Breast epithelium (tissue), 3 donors: ENCODE measurements around the gene CENPB.

Experiments used
- POLR2A ChIP-seq: fragments of 450-650 bp; IDR thresholded peaks from one replicate; pipeline ENCODE4 v1.6.1; 2016; ENCODE audit warnings: antibody characterized with exemption, mild to moderate bottlenecking, moderate library complexity
- POLR2AphosphoS5 ChIP-seq, 3 donors: sonication (generic); formaldehyde crosslinking; IDR thresholded peaks; one replicate each; pipeline ENCODE4 v1.6.1; 2017; ENCODE audit warnings: antibody characterized with exemption in 3 of 3
- TF ChIP-seq, protein P1 (sequence below), 3 donors: fragments of 450-650 bp; IDR thresholded peaks; one replicate each; pipeline ENCODE4 v1.5.1; 2016 to 2017; ENCODE audit warnings: antibody characterized with exemption in 3 of 3, mild to moderate bottlenecking in 3 of 3, moderate library complexity in 3 of 3

GRCh38 chr20:3767110-3767426, 19.5 kb downstream of the CENPB start:
- TF ChIP-seq POLR2AphosphoS5 (IDR thresholded peaks at IDR 0.05) (no peak), POLR2A (no peak)
- TF ChIP-seq, protein P1, sequence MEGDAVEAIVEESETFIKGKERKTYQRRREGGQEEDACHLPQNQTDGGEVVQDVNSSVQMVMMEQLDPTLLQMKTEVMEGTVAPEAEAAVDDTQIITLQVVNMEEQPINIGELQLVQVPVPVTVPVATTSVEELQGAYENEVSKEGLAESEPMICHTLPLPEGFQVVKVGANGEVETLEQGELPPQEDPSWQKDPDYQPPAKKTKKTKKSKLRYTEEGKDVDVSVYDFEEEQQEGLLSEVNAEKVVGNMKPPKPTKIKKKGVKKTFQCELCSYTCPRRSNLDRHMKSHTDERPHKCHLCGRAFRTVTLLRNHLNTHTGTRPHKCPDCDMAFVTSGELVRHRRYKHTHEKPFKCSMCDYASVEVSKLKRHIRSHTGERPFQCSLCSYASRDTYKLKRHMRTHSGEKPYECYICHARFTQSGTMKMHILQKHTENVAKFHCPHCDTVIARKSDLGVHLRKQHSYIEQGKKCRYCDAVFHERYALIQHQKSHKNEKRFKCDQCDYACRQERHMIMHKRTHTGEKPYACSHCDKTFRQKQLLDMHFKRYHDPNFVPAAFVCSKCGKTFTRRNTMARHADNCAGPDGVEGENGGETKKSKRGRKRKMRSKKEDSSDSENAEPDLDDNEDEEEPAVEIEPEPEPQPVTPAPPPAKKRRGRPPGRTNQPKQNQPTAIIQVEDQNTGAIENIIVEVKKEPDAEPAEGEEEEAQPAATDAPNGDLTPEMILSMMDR (IDR thresholded peaks at IDR 0.05) = no peak
